Caco-2 (cell line): ENCODE results near the gene DHX34. TPM values are rescaled to one million over a fixed set of nuclear protein-coding genes. Genes with fewer than 3 reads are reported as not detected.

Source experiments
- BruUV-seq: library from RNA; stranded (reverse); fragments of 400-500 nt; replicated peaks from 2 replicates; lab custom pipeline; 2021; lab: Mats Ljungman, UMichigan
- CTCF ChIA-PET: fragments of 300-600 bp; sonication (Branson Sonifier 250); formaldehyde crosslinking; loops from one replicate; lab custom pipeline; 2022; ENCODE audit warnings: antibody characterized with exemption; lab: Charles Lee
- POLR2A ChIA-PET: fragments of 300-600 bp; sonication (Branson Sonifier 250); formaldehyde crosslinking; loops from one replicate; lab custom pipeline; 2022; ENCODE audit warnings: antibody characterized with exemption; lab: Charles Lee
- DNase-seq, 2 experiments: peaks; one replicate each; pipeline versions ENCODE4 v3.0.0 to v3.0.0-alpha.2; 2020 to 2022
- H3K27me3 ChIP-seq: replicated peaks from 2 replicates; pipeline ENCODE4 v1.6.0; 2011; ENCODE audit warnings: low read length; ENCODE audit not compliant: control insufficient read depth, insufficient read depth
- H3K36me3 ChIP-seq: 2 replicates; pipeline ENCODE4 v1.5.1; 2011; ENCODE audit warnings: low read length; ENCODE audit not compliant: control insufficient read depth, insufficient read depth
- H3K4me1 ChIP-seq: fragments of 250-450 bp; sonication (Bioruptor Pico); 2 replicates; pipeline ENCODE4 v1.5.1; 2020; ENCODE audit warnings: mild to moderate bottlenecking
- H3K4me3 ChIP-seq: 2 replicates; pipeline ENCODE4 v1.5.1; 2011; ENCODE audit warnings: low read depth, mild to moderate bottlenecking, control low read depth, low read length
- H3K9me3 ChIP-seq: fragments of 250-450 bp; sonication (Bioruptor Pico); 2 replicates; pipeline ENCODE4 v1.5.1; 2020; ENCODE audit warnings: mild to moderate bottlenecking, moderate library complexity
- H3K27ac Mint-ChIP-seq: one replicate; pipeline ENCODE4 v1.8.0; 2022; ENCODE audit warnings: mixed read lengths; ENCODE audit not compliant: unreplicated experiment
- H3K27me3 Mint-ChIP-seq: one replicate; pipeline ENCODE4 v1.8.0; 2022; ENCODE audit warnings: mixed read lengths; ENCODE audit not compliant: insufficient read depth, unreplicated experiment
- H3K36me3 Mint-ChIP-seq: one replicate; pipeline ENCODE4 v1.8.0; 2022; ENCODE audit warnings: mild to moderate bottlenecking, mixed read lengths; ENCODE audit not compliant: insufficient read depth, unreplicated experiment
- H3K4me1 Mint-ChIP-seq: one replicate; pipeline ENCODE4 v1.8.0; 2022; ENCODE audit warnings: low read depth, mixed read lengths; ENCODE audit not compliant: unreplicated experiment
- H3K4me3 Mint-ChIP-seq: one replicate; pipeline ENCODE4 v1.8.0; 2022; ENCODE audit warnings: mild to moderate bottlenecking, moderate library complexity, mixed read lengths; ENCODE audit not compliant: unreplicated experiment
- H3K9me3 Mint-ChIP-seq: one replicate; pipeline ENCODE4 v1.8.0; 2022; ENCODE audit warnings: mixed read lengths; ENCODE audit not compliant: unreplicated experiment
- intact Hi-C: fragments of 100-400 bp; cut with micrococcal nuclease; formaldehyde crosslinking; loops from one replicate; pipeline ENCODE4 v1.10.0; 2022; ENCODE audit not compliant: unreplicated experiment
- total RNA-seq: library from RNA; stranded (reverse); gene quantifications from 2 replicates; pipeline ENCODE4 v1.2.3, GENCODE V29; 2022
- TF ChIP-seq, protein P1 (sequence below), 2 experiments: fragments of 200-600 bp in 1 of 2; IDR thresholded peaks; 1 replicate in 1 of 2; 2 replicates in 1 of 2; pipeline versions ENCODE4 v1.5.1 to v1.8.0; 2011 to 2022; ENCODE audit warnings: antibody characterized with exemption in 1 of 2, control low read depth in 1 of 2, inconsistent platforms in 1 of 2, low read depth in 1 of 2, low read length in 1 of 2, mild to moderate bottlenecking in 1 of 2, moderate library complexity in 1 of 2; ENCODE audit not compliant: insufficient read depth in 1 of 2, severe bottlenecking in 1 of 2, unreplicated experiment in 1 of 2

Gene DHX34
- total RNA-seq, 1 experiment from 2014 or later: 28.7 TPM

DNA sequence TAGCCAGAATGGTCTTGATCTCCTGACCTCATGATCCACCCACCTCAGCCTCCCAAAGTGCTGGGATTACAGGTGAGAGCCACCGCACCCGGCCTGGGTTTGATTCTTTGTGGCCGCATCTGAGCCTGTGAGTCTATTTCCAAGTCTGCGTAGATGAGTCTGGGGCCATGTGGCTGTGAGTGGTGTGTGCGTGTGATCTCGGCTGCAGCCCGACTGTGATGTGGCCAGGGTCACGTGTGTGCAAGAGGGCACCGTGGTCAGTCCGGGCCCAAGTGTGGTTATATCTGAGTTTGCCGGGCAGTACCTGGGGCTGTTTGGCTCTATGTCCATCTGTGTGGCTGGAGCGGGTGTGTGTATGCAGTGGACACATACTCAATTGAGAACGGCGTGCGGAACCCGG is 64.8 kb downstream of the DHX34 start:
- TF ChIP-seq, protein P1, sequence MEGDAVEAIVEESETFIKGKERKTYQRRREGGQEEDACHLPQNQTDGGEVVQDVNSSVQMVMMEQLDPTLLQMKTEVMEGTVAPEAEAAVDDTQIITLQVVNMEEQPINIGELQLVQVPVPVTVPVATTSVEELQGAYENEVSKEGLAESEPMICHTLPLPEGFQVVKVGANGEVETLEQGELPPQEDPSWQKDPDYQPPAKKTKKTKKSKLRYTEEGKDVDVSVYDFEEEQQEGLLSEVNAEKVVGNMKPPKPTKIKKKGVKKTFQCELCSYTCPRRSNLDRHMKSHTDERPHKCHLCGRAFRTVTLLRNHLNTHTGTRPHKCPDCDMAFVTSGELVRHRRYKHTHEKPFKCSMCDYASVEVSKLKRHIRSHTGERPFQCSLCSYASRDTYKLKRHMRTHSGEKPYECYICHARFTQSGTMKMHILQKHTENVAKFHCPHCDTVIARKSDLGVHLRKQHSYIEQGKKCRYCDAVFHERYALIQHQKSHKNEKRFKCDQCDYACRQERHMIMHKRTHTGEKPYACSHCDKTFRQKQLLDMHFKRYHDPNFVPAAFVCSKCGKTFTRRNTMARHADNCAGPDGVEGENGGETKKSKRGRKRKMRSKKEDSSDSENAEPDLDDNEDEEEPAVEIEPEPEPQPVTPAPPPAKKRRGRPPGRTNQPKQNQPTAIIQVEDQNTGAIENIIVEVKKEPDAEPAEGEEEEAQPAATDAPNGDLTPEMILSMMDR (IDR thresholded peaks at IDR 0.05; ENCODE audit: insufficient read depth in 1 of 2, low read depth in 1 of 2, low read length in 1 of 2, severe bottlenecking in 1 of 2, unreplicated experiment in 1 of 2): no peak
- no peak overlapping the region for H3K27ac Mint-ChIP-seq
- intact Hi-C loops: no loop called here
- no peaks in the 10 kb centered on the region for H3K36me3 Mint-ChIP-seq
- Histone ChIP-seq H3K4me1 (no peaks in the 10 kb centered on the region), H3K27me3 (no peaks in the 10 kb centered on the region; the same call in 1 of the 2 replicates), H3K9me3 (no peaks in the 10 kb centered on the region), H3K36me3 (no peaks in the 10 kb centered on the region), H3K4me3 (no peak overlapping the region)
- no peak overlapping the region for H3K4me3 Mint-ChIP-seq
- DNase-seq: no peak
- BruUV-seq: no TSS peak
- POLR2A ChIA-PET: no interaction called here
- peaks cover 7% of the 10 kb centered on the region for H3K4me1 Mint-ChIP-seq
- CTCF ChIA-PET: no interaction called here
- H3K9me3 Mint-ChIP-seq: peaks cover under 1% of the 10 kb centered on the region
- H3K27me3 Mint-ChIP-seq: peaks cover 10% of the 10 kb centered on the region

DNA sequence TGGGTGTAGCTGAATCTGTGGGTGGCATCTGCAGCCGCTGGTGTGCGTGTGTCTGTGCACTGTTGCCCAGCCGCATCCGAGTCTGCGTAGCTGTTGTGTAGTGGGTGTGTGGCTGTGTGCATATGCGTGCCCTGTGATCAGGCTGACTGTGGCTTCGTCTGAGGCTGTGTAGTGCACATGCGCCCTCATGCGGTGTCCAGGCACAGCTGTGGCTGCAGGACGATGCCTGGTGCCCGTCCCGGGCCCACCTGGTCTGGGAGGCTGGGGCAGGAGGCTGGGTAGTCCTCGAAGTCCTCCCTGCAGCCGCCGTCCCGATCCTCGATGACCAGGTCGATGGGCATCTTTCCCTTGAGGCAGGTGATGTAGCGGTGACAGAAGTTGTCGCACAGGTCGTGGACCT is 65.4 kb downstream of the DHX34 start:
- Mint-ChIP-seq H3K4me3 (no peak overlapping the region), H3K9me3 (no peaks in the 10 kb centered on the region), H3K36me3 (no peaks in the 10 kb centered on the region), H3K4me1 (peaks cover 7% of the 10 kb centered on the region), H3K27me3 (peaks cover 6% of the 10 kb centered on the region), H3K27ac (no peak overlapping the region)
- ChIA-PET CTCF (interaction anchor here (0.6 to 1.2 kb wide), 3 partner anchors 14 to 23 kb away, joined by 3 to 4 read pairs (median 4); no protein-coding TSS in a partner anchor), POLR2A (no interaction called here)
- intact Hi-C loops: no loop called here
- TF ChIP-seq, protein P1 (IDR thresholded peaks at IDR 0.05; ENCODE audit: insufficient read depth in 1 of 2, low read depth in 1 of 2, low read length in 1 of 2, severe bottlenecking in 1 of 2, unreplicated experiment in 1 of 2): peak; percentile 25 to 32
- Histone ChIP-seq H3K36me3 (no peaks in the 10 kb centered on the region), H3K27me3 (no peaks in the 10 kb centered on the region; the same call in 1 of the 2 replicates), H3K4me3 (no peak overlapping the region), H3K9me3 (no peaks in the 10 kb centered on the region), H3K4me1 (no peaks in the 10 kb centered on the region)
- DNase-seq: peak; percentile 52 to 63
- no TSS peak for BruUV-seq

- Mint-ChIP-seq H3K27ac (no peak overlapping the region), H3K4me1 (peaks cover 16% of the 10 kb centered on the region), H3K36me3 (no peaks in the 10 kb centered on the region), H3K9me3 (no peaks in the 10 kb centered on the region), H3K27me3 (peaks cover 13% of the 10 kb centered on the region), H3K4me3 (no peak overlapping the region)
- TF ChIP-seq, protein P1 (IDR thresholded peaks at IDR 0.05; ENCODE audit: insufficient read depth in 1 of 2, low read depth in 1 of 2, low read length in 1 of 2, severe bottlenecking in 1 of 2, unreplicated experiment in 1 of 2): no peak
- BruUV-seq: no TSS peak
- H3K9me3 ChIP-seq: no peaks in the 10 kb centered on the region
- ChIA-PET POLR2A (interaction anchor here (0.6 kb wide), 1 partner anchor 303 kb away, joined by 4 read pairs; no protein-coding TSS in a partner anchor), CTCF (interaction anchor here (0.6 to 1.0 kb wide), 3 partner anchors 16 to 67 kb away, joined by 3 to 4 read pairs (median 3); partner anchors contain the start of gene DHX34)
- no peak for DNase-seq
- H3K4me3 ChIP-seq: no peak overlapping the region
- no peaks in the 10 kb centered on the region; the same call in 1 of the 2 replicates for H3K27me3 ChIP-seq
- H3K36me3 ChIP-seq: no peaks in the 10 kb centered on the region
- no peaks in the 10 kb centered on the region for H3K4me1 ChIP-seq
- intact Hi-C loops: no loop called here
These were observed 67.0 kb downstream of the DHX34 start for GRCh38 chr19:47415953-47416642.
